HepG2 (cell line): ENCODE data around the gene RAD54L. TPM values are rescaled to one million over a fixed set of nuclear protein-coding genes. Genes with fewer than 3 reads are reported as not detected.

Source experiments
- CENPBD1 ChIP-seq: sonication (generic); formaldehyde crosslinking; IDR thresholded peaks from 2 replicates; pipeline ENCODE4 v1.8.0; 2022; ENCODE audit warnings: missing genetic modification reagents, low read depth, mild to moderate bottlenecking, borderline replicate concordance
- DRAP1 ChIP-seq: IDR thresholded peaks from 2 replicates; pipeline ENCODE4 v1.6.1; 2016; ENCODE audit warnings: missing genetic modification reagents, missing compliant biosample characterization
- E2F5 ChIP-seq: sonication (generic); formaldehyde crosslinking; conservative IDR thresholded peaks from 2 replicates; pipeline ENCODE4 v1.4.0; 2020; ENCODE audit warnings: missing genetic modification reagents
- FIP1L1 ChIP-seq: fragments of 200-400 bp; formaldehyde crosslinking; IDR thresholded peaks from 2 replicates; pipeline ENCODE4 v1.6.1; 2018; ENCODE audit warnings: low read depth, mild to moderate bottlenecking, low read length, moderate library complexity, borderline replicate concordance; ENCODE audit not compliant: insufficient read depth
- FOXC1 ChIP-seq: sonication (generic); formaldehyde crosslinking; IDR thresholded peaks from 2 replicates; pipeline ENCODE4 v1.8.0; 2022; ENCODE audit warnings: mild to moderate bottlenecking, missing genetic modification reagents, borderline replicate concordance
- HHEX ChIP-seq: IDR thresholded peaks from 2 replicates; pipeline ENCODE4 v1.6.1; 2016; ENCODE audit warnings: control low read depth
- KAT7 ChIP-seq: IDR thresholded peaks from 2 replicates; pipeline ENCODE4 v1.6.1; 2018; ENCODE audit warnings: borderline replicate concordance, missing compliant biosample characterization
- MAF1 ChIP-seq: sonication (generic); formaldehyde crosslinking; IDR thresholded peaks from 2 replicates; pipeline ENCODE4 v1.5.0; 2020; ENCODE audit warnings: missing genetic modification reagents, borderline replicate concordance
- NRL ChIP-seq: sonication (generic); formaldehyde crosslinking; IDR thresholded peaks from 2 replicates; pipeline ENCODE4 v1.5.0; 2020; ENCODE audit warnings: missing genetic modification reagents, mild to moderate bottlenecking, moderate library complexity, borderline replicate concordance
- RNF2 ChIP-seq: fragments of 450-650 bp; conservative IDR thresholded peaks from 2 replicates; pipeline ENCODE4 v1.6.1; 2016; ENCODE audit warnings: low read depth
- TEF ChIP-seq: sonication (generic); formaldehyde crosslinking; IDR thresholded peaks from 2 replicates; pipeline ENCODE4 v1.5.0; 2020; ENCODE audit warnings: missing genetic modification reagents
- ZBTB2 ChIP-seq: sonication (generic); formaldehyde crosslinking; IDR thresholded peaks from 2 replicates; pipeline ENCODE4 v1.8.0; 2022; ENCODE audit warnings: low read depth, missing genetic modification reagents
- ZBTB21 ChIP-seq: sonication (generic); formaldehyde crosslinking; IDR thresholded peaks from 2 replicates; pipeline ENCODE4 v1.4.0; 2020; ENCODE audit warnings: missing genetic modification reagents
- ZBTB4 ChIP-seq: sonication (generic); formaldehyde crosslinking; IDR thresholded peaks from 2 replicates; pipeline ENCODE4 v1.4.0; 2020; ENCODE audit warnings: missing genetic modification reagents, mild to moderate bottlenecking, borderline replicate concordance
- ZFP36L1 ChIP-seq: sonication (generic); formaldehyde crosslinking; IDR thresholded peaks from 2 replicates; pipeline ENCODE4 v1.8.0; 2022; ENCODE audit warnings: mild to moderate bottlenecking, missing genetic modification reagents, moderate library complexity
- ZNF34 ChIP-seq: sonication (generic); formaldehyde crosslinking; IDR thresholded peaks from 2 replicates; pipeline ENCODE4 v1.4.0; 2020; ENCODE audit warnings: mild to moderate bottlenecking, missing genetic modification reagents, borderline replicate concordance
- ZNF513 ChIP-seq: sonication (generic); formaldehyde crosslinking; conservative IDR thresholded peaks from 2 replicates; pipeline ENCODE4 v1.5.0; 2020; ENCODE audit warnings: missing genetic modification reagents
- ZNF580 ChIP-seq: IDR thresholded peaks from 2 replicates; pipeline ENCODE4 v1.6.1; 2016; ENCODE audit warnings: low read depth, borderline replicate concordance
- polyA plus RNA-seq, 8 experiments: library from polyadenylated mRNA; depleted of rRNA in 3 of 8; stranded (reverse) in 7 of 8; unstranded in 1 of 8; fragments of >200 nt; fragmentation: Illumina TruSeq in 4 of 8; extraction: Trizol in 4 of 8; gene quantifications; 2 replicates each; pipeline versions ENCODE4 v1.2.1 to v1.2.3, GENCODE V29; 2011 to 2016; ENCODE audit warnings: low read depth in 4 of 8, missing spikeins in 1 of 8, mixed read lengths in 1 of 8; ENCODE audit not compliant: insufficient read depth in 1 of 8
- total RNA-seq, 5 experiments: library from RNA; depleted of rRNA; stranded (reverse); fragments of >200 nt; fragmentation: Illumina TruSeq; extraction: Trizol; gene quantifications; 2 replicates each; pipeline ENCODE4 v1.2.3, GENCODE V29; 2016; ENCODE audit warnings: low read depth in 1 of 5

Gene RAD54L
- total and polyA plus RNA-seq, 2 of the 13 experiments (the other 11 are each of a cell fraction or from before 2014, with no cell fraction given): 10.2 to 30.0 TPM

- TF ChIP-seq TEF (CRISPR knock-in tag): no peak
- peak; percentile 55; the same call in 1 of the 2 replicates for TF ChIP-seq E2F5
- no peak for TF ChIP-seq ZBTB4 (CRISPR knock-in tag)
- TF ChIP-seq NRL (CRISPR knock-in tag): no peak
- no peak for TF ChIP-seq ZNF34
- TF ChIP-seq CENPBD1: no peak
- no peak for TF ChIP-seq ZNF513
- no peak; the same call in 1 of the 2 replicates for TF ChIP-seq FOXC1
- no peak for TF ChIP-seq ZFP36L1 (CRISPR knock-in tag)
- TF ChIP-seq DRAP1: peak; percentile 30; the same call in 1 of the 2 replicates
- TF ChIP-seq ZBTB21 (CRISPR knock-in tag): peak; percentile 7; the same call in 1 of the 2 replicates
- no peak for TF ChIP-seq FIP1L1
- TF ChIP-seq KAT7 (CRISPR knock-in tag): no peak
- 0 out of 2 replicates have a peak, but pooled peaks have one; percentile 39 for TF ChIP-seq ZNF580
- TF ChIP-seq HHEX (CRISPR knock-in tag): no peak
- TF ChIP-seq RNF2: no peak
- peak; percentile 69 for TF ChIP-seq ZBTB2 (CRISPR knock-in tag)
- TF ChIP-seq MAF1 (CRISPR knock-in tag): 0 out of 2 replicates have a peak, but pooled peaks have one; percentile 56
Observed at GRCh38 chr1:46303038-46303871, 55.7 kb downstream of the RAD54L start, which contains the start of the genes LRRC41 and UQCRH (continued).
